Smooth muscle cell (in vitro differentiated cells): ENCODE data around the gene A1CF. TPM values are rescaled to one million over a fixed set of nuclear protein-coding genes. Genes with fewer than 3 reads are reported as not detected.

Source experiments
- DNase-seq: peaks from one replicate; lab custom pipeline; 2025; ENCODE audit not compliant: unreplicated experiment; lab: John Stamatoyannopoulos, UW
- H2AFZ ChIP-seq: fragments of 200-600 bp; sonication (generic); 2 replicates; pipeline ENCODE4 v1.6.0; 2016; ENCODE audit warnings: antibody characterized with exemption, low read depth, mild to moderate bottlenecking
- H3F3A ChIP-seq: fragments of 200-600 bp; sonication (generic); 2 replicates; pipeline ENCODE4 v1.6.0; 2017; ENCODE audit warnings: antibody characterized with exemption, low read depth
- H3K27ac ChIP-seq: fragments of 200-600 bp; sonication (generic); 2 replicates; pipeline ENCODE4 v1.5.1; 2016; ENCODE audit warnings: low read depth, mild to moderate bottlenecking
- H3K27me3 ChIP-seq: fragments of 200-600 bp; sonication (generic); 2 replicates; pipeline ENCODE4 v1.6.1; 2016; ENCODE audit warnings: low read depth, mild to moderate bottlenecking
- H3K36me3 ChIP-seq: fragments of 200-600 bp; sonication (generic); 2 replicates; pipeline ENCODE4 v1.5.1; 2016; ENCODE audit warnings: low read depth
- H3K4me1 ChIP-seq: fragments of 200-600 bp; sonication (generic); 2 replicates; pipeline ENCODE4 v1.5.1; 2016; ENCODE audit warnings: low read depth
- H3K4me2 ChIP-seq: fragments of 200-600 bp; sonication (generic); 2 replicates; pipeline ENCODE4 v1.6.0; 2016; ENCODE audit warnings: mild to moderate bottlenecking
- H3K4me3 ChIP-seq: fragments of 200-600 bp; sonication (generic); 2 replicates; pipeline ENCODE4 v1.5.1; 2016; ENCODE audit warnings: mild to moderate bottlenecking
- H3K79me2 ChIP-seq: fragments of 200-600 bp; sonication (generic); 2 replicates; pipeline ENCODE4 v1.6.0; 2016; ENCODE audit warnings: low read depth, mild to moderate bottlenecking
- H3K9ac ChIP-seq: fragments of 200-600 bp; sonication (generic); 2 replicates; pipeline ENCODE4 v1.6.0; 2016; ENCODE audit warnings: low read depth
- H3K9me3 ChIP-seq: fragments of 200-600 bp; sonication (generic); replicated peaks from 2 replicates; pipeline ENCODE4 v1.5.1; 2016; ENCODE audit warnings: low read depth
- H4K20me1 ChIP-seq: fragments of 200-600 bp; sonication (generic); 2 replicates; pipeline ENCODE4 v1.6.0; 2016; ENCODE audit warnings: low read depth
- CTCF ChIP-seq: fragments of 200-600 bp; sonication (generic); IDR thresholded peaks from 2 replicates; pipeline ENCODE4 v1.5.1; 2017; ENCODE audit warnings: borderline replicate concordance, mild to moderate bottlenecking, antibody characterized with exemption; ENCODE audit not compliant: insufficient read depth, poor library complexity, severe bottlenecking
- WGBS: methylation state at CpG from one replicate; pipeline ENCODE4 v1.1.7; 2016; ENCODE audit warnings: low lambda C conversion rate; 5-methylcytosine and 5-hydroxymethylcytosine counted together
- polyA plus RNA-seq: library from polyadenylated mRNA; unstranded; fragments of >200 nt; fragmentation: Nextera tagmentation; extraction: Ambion mirVana; gene quantifications from 2 replicates; pipeline ENCODE4 v1.2.1, GENCODE V29; 2016
- total RNA-seq: library from RNA; depleted of rRNA; stranded (reverse); fragments of >200 nt; gene quantifications from 2 replicates; pipeline ENCODE4 v1.2.3, GENCODE V29; 2014

Gene A1CF, protein sequence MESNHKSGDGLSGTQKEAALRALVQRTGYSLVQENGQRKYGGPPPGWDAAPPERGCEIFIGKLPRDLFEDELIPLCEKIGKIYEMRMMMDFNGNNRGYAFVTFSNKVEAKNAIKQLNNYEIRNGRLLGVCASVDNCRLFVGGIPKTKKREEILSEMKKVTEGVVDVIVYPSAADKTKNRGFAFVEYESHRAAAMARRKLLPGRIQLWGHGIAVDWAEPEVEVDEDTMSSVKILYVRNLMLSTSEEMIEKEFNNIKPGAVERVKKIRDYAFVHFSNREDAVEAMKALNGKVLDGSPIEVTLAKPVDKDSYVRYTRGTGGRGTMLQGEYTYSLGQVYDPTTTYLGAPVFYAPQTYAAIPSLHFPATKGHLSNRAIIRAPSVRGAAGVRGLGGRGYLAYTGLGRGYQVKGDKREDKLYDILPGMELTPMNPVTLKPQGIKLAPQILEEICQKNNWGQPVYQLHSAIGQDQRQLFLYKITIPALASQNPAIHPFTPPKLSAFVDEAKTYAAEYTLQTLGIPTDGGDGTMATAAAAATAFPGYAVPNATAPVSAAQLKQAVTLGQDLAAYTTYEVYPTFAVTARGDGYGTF
- total RNA-seq (not detected in 2 replicates), polyA plus RNA-seq (not detected in 2 replicates)

DNA sequence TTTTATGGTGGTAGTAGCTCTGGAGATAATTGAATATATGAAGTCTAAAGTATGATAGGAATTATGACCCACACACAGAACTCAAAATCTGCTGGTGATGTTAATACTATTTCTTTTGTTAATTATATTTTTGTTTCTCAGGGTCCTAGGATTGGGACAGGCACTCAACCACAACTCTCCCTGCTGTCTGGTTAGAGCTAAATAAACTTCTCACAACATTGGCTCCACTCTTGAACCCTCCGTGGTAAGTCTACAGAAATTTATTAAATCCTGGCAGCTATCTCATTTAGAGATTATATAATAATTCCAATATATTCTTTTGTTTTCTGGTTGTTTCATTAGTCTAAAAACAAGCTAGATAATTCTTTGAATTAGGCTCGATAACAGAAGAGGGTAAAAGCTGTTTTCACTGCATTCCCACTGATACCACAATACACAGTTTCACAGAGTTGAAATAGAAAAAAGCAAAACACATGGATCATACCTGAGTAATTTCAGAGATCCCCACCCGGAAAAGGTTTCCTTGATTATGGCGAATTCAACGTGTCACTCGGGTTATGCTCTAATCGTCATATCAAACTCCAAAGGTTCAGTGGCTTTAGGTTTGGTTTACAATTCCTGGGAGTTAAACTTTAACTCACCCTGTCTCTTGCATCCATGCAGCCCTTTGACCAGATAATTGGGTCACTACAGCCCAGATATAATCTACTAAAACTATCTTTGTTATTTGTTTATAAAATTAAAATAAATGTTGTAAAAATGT, at the start of gene A1CF:
Gene A1CF (minus strand): TSS at position 531 of the 763 bp plus-strand sequence. CDS start 25,687 bp downstream, outside the sequence.
- H3K79me2 ChIP-seq, result no peaks in the 10 kb centered on the region
- no peaks in the 10 kb centered on the region for H3K36me3 ChIP-seq
- TF ChIP-seq CTCF, result no peak
- no peaks in the 10 kb centered on the region for H3K4me1 ChIP-seq
- DNase-seq, result no peak
- H3K4me3 ChIP-seq, result peak within 1 kb of the TSS; percentile 41
- H2AFZ ChIP-seq, result no peak within 1 kb of the TSS
- 89% methylated on average over 7 of the region's 7 CpGs for WGBS
- H3K9ac ChIP-seq, result no peak within 1 kb of the TSS
- no peaks in the 10 kb centered on the region for H3F3A ChIP-seq
- H3K9me3 ChIP-seq, result no peaks in the 10 kb centered on the region
- no peak within 1 kb of the TSS for H3K4me2 ChIP-seq
- H4K20me1 ChIP-seq, result no peaks in the 10 kb centered on the region
- H3K27me3 ChIP-seq, result no peaks in the 10 kb centered on the region
- no peak within 1 kb of the TSS for H3K27ac ChIP-seq

- no peak overlapping the region for H2AFZ ChIP-seq
- no peaks in the 10 kb centered on the region for H3K36me3 ChIP-seq
- H3K4me1 ChIP-seq, result peaks cover 4% of the 10 kb centered on the region
- no peak for TF ChIP-seq CTCF
- 79% methylated on average over 3 of the region's 3 CpGs for WGBS
- H3F3A ChIP-seq, result no peaks in the 10 kb centered on the region
- H3K4me3 ChIP-seq, result no peak overlapping the region
- no peak overlapping the region for H3K9ac ChIP-seq
- no peak overlapping the region for H3K27ac ChIP-seq
- H3K79me2 ChIP-seq, result no peaks in the 10 kb centered on the region
- H3K27me3 ChIP-seq, result no peaks in the 10 kb centered on the region
- no peak overlapping the region for H3K4me2 ChIP-seq
- no peaks in the 10 kb centered on the region for H3K9me3 ChIP-seq
- DNase-seq, result no peak
- H4K20me1 ChIP-seq, result no peaks in the 10 kb centered on the region
These were observed 46.6 kb upstream of the A1CF start for GRCh38 chr10:50931948-50932431.

DNA sequence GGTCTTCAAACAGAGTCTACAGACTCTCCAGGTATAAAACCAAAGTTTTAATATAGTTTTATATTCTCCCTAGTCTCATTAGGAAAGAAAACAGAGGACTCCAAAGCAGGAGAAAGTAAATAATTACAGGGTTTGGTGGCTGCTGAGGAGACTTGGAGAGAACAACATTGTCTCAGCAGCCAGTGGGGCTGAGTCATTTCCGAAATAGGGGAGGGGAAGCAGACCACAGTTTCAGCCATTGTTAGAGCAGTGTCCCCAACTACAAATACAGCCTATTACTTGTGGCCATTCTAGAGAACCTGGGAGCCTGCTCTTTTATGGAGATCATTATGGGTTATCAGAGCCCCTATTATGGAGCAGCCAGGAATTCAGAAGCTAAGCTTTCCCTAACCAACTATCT, 44.2 kb upstream of the A1CF start:
- whole genome bisulfite sequencing, result 42% methylated on average over 1 of the region's 1 CpG
- H3K4me1 ChIP-seq, result peaks cover 4% of the 10 kb centered on the region
- no peak overlapping the region for H3K27ac ChIP-seq
- no peak overlapping the region for H3K4me3 ChIP-seq
- DNase-seq, result no peak
- no peaks in the 10 kb centered on the region for H3K9me3 ChIP-seq
- H3K79me2 ChIP-seq, result no peaks in the 10 kb centered on the region
- H3K9ac ChIP-seq, result no peak overlapping the region
- TF ChIP-seq CTCF, result no peak
- no peaks in the 10 kb centered on the region for H4K20me1 ChIP-seq
- no peak overlapping the region for H2AFZ ChIP-seq
- no peak overlapping the region for H3K4me2 ChIP-seq
- no peaks in the 10 kb centered on the region for H3K27me3 ChIP-seq
- no peaks in the 10 kb centered on the region for H3K36me3 ChIP-seq
- no peaks in the 10 kb centered on the region for H3F3A ChIP-seq
